Heart right ventricle (tissue), 16 donors: Measurements from ENCODE around the gene FAM149B1. TPM values are rescaled to one million over a fixed set of nuclear protein-coding genes. Genes with fewer than 3 reads are reported as not detected.

Experiments
- ATAC-seq, 8 donors: fragments of 200-7000 bp; cut with Tn5 transposase; one replicate each; pipeline ENCODE4 v1.9.1; 2020; ENCODE audit warnings: mild to moderate bottlenecking in 8 of 8, moderate library complexity in 8 of 8, moderate number of reproducible peaks in 1 of 8
- DNase-seq, 2 donors: peaks; one replicate each; pipeline ENCODE4 v3.0.0-alpha.2; 2020
- H3K27ac ChIP-seq, 10 donors: fragments of 200-600 bp; sonication (generic) in 2 of 10; one replicate each; pipeline versions ENCODE4 v1.5.0 to v1.8.0; 2020 to 2022; ENCODE audit warnings: mild to moderate bottlenecking in 3 of 10
- H3K27me3 ChIP-seq, 7 donors: fragments of 200-600 bp; one replicate each; pipeline ENCODE4 v1.8.0; 2021 to 2022; ENCODE audit warnings: mild to moderate bottlenecking in 2 of 7
- H3K36me3 ChIP-seq, 9 donors: fragments of 200-600 bp; sonication (generic) in 1 of 9; one replicate each; pipeline versions ENCODE4 v1.5.0 to v1.8.0; 2020 to 2022; ENCODE audit warnings: mild to moderate bottlenecking in 2 of 9
- H3K4me1 ChIP-seq, 9 donors: fragments of 200-600 bp; sonication (generic) in 1 of 9; one replicate each; pipeline versions ENCODE4 v1.5.0 to v1.8.0; 2020 to 2022; ENCODE audit warnings: mild to moderate bottlenecking in 4 of 9
- H3K4me3 ChIP-seq, 10 donors: fragments of 200-600 bp; sonication (generic) in 2 of 10; one replicate each; pipeline versions ENCODE4 v1.5.0 to v1.8.0; 2020 to 2022; ENCODE audit warnings: mild to moderate bottlenecking in 7 of 10, moderate library complexity in 2 of 10
- H3K9me3 ChIP-seq, 11 donors: fragments of 200-600 bp in 10 of 11; sonication (generic) in 2 of 11; one replicate each; pipeline versions ENCODE4 v1.5.0 to v1.8.0; 2013 to 2022; ENCODE audit warnings: mild to moderate bottlenecking in 2 of 11, control low read depth in 1 of 11, moderate library complexity in 1 of 11
- WGBS, 2 donors: extraction: QIAGEN DNeasy Blood & Tissue Kit; methylation state at CpG; one replicate each; pipeline ENCODE4 v1.1.7; 2013; ENCODE audit warnings: inconsistent platforms in 1 of 2; 5-methylcytosine and 5-hydroxymethylcytosine counted together
- intact Hi-C, 10 donors: fragments of 100-400 bp; cut with DNase I; formaldehyde crosslinking; loops; one replicate each; pipeline versions ENCODE4 v1.11.1 to v1.14.2; 2022
- polyA plus RNA-seq, 2 donors: library from polyadenylated mRNA; stranded (reverse); fragments of 200-250 nt; gene quantifications; one replicate each; pipeline ENCODE4 v1.2.3, GENCODE V29; 2013
- total RNA-seq, 10 donors: library from RNA; stranded (reverse); fragmentation: NEBNext Ultra II Directional in 3 of 10; extraction: Animal tissue kit (Norgen Biotek cat#: 25700) in 3 of 10; gene quantifications; one replicate each; pipeline versions ENCODE4 v1.2.1 to v1.2.4, GENCODE V29; 2021 to 2023
- TF ChIP-seq, protein P1 (sequence below), 9 donors: fragments of 200-600 bp; sonication (generic) in 2 of 9; IDR thresholded peaks; one replicate each; pipeline versions ENCODE4 v1.5.0 to v1.8.0; 2021 to 2022; ENCODE audit warnings: antibody characterized with exemption in 9 of 9, mild to moderate bottlenecking in 5 of 9, moderate library complexity in 1 of 9
- donor health status: Arrhythmogenic right ventricular cardiomyopathy.
- donor health status: ischemic (EF 13 %, LVEDD 7.1; RV severe dilation, severe dysfunction).
- donor health status: healthy with polysubstance abuse.
- donor health status: DM: no; HTN: yes; CAD: no.
- donor health status: DM: no; HTN: no; CAD: no.
- donor health status: ischemic (EF 25% LVEDD 6.9; RV normal size, moderate dysfunction).
- donor health status: ischemic (EF 25% LVEDD 5.7; RV mildly dilated, moderate dysfunction).
- donor health status: healthy.
- donor health status: DM: yes; HTN: yes; CAD: no.
- donor health status: Ischemic cardiomyopathy.
- donor health status: ischemic (EF 35%, LVEDD 5.7; RV mildly dilated, moderate dysfunction).
- donor health status: nonischemic (EF 11% LVEDD 7.7; RV severe dilation, severe dysfunction).
- donor health status: DM: yes; HTN: yes; CAD: no.
- donor health status: PGD.
- donor health status: ischemic (EF 29% LVEDD 5.4; RV normal size, mild dysfunction).
- donor health status: nonischemic (EF 23%, LVEDD 6.1; RV moderate dilation, normal function).

The FAM149B1 gene
- total and polyA plus RNA-seq, 12 donors: 8.0 to 27.0 (median 16.7) TPM

DNA sequence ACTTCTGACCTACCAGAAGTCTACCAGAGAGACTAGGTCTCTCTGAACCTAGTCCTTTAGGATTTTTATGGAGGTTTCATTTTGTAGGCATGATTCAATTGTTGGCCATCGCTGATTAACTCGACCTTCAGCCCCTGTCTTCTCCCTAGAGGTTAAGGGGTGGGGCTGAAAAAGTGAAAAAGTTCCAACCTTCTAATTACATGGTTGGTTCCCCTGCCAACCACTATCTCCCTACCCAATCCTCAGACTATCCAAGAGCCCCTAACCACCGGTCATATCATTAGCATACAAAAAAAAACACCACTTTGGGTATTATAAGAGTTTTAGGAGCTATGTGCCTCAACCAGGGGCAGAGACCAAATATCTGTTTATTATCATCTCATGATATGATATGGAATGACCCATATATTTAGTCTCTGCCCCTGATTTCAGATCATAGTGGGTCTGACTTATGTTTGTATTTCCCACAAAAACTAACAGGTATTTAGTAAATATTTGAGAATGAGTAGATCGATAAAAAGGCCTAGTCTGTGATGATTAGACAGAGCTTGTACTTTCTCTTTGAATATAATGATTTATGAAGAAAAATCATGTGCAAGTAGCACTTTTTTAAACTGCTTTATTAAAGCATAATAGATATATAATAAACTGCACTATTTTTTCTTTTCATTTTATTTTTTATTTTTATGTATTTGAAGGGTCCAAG lies 43.3 kb downstream of the FAM149B1 start:
- Histone ChIP-seq H3K4me1 (peaks cover 0 to 5% (median 0%) of the 10 kb centered on the region in 9 donors), H3K36me3 (peaks cover 0 to 53% (median 0%) of the 10 kb centered on the region in 9 donors), H3K27ac (no peak overlapping the region), H3K9me3 (no peaks in the 10 kb centered on the region), H3K27me3 (no peaks in the 10 kb centered on the region), H3K4me3 (no peak overlapping the region)
- intact Hi-C loops: no loop called here
- ATAC-seq: no peak
- WGBS, 2 donors: 76 to 84% methylated on average over 4 of the region's 4 CpGs
- DNase-seq: no peak
- TF ChIP-seq, protein P1, sequence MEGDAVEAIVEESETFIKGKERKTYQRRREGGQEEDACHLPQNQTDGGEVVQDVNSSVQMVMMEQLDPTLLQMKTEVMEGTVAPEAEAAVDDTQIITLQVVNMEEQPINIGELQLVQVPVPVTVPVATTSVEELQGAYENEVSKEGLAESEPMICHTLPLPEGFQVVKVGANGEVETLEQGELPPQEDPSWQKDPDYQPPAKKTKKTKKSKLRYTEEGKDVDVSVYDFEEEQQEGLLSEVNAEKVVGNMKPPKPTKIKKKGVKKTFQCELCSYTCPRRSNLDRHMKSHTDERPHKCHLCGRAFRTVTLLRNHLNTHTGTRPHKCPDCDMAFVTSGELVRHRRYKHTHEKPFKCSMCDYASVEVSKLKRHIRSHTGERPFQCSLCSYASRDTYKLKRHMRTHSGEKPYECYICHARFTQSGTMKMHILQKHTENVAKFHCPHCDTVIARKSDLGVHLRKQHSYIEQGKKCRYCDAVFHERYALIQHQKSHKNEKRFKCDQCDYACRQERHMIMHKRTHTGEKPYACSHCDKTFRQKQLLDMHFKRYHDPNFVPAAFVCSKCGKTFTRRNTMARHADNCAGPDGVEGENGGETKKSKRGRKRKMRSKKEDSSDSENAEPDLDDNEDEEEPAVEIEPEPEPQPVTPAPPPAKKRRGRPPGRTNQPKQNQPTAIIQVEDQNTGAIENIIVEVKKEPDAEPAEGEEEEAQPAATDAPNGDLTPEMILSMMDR (IDR thresholded peaks at IDR 0.05): no peak

GRCh38 chr10:73215749-73216148 lies 47.8 kb downstream of the FAM149B1 start:
- Histone ChIP-seq H3K4me3 (no peak overlapping the region), H3K27me3 (no peaks in the 10 kb centered on the region), H3K36me3 (peaks cover 0 to 71% (median 16%) of the 10 kb centered on the region in 9 donors), H3K4me1 (no peaks in the 10 kb centered on the region), H3K27ac (no peak overlapping the region), H3K9me3 (no peaks in the 10 kb centered on the region)
- intact Hi-C loops: no loop called here
- WGBS, 2 donors: 98 to 99% methylated on average over 1 of the region's 1 CpG
- DNase-seq (no peak), ATAC-seq (no peak)
- TF ChIP-seq, protein P1 (IDR thresholded peaks at IDR 0.05): no peak

DNA sequence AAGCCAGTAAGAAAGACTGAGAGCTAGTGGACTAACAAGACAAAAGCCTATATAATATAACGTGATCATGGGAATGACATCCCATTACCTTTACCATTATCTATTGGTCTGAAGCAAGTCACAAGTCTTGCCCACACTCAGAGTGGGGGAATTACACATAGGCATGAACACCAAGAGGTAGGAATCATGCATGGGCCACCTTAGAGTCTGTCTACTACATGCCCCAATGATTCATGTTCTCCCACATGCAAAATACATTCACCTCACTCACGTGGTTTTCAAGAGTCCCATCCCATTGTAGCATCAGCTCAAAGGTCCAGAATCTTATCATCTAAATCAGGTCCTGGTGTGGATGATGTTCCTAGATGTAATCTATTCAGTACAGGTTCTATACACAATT lies 49.7 kb downstream of the FAM149B1 start:
- peaks cover 0 to 60% (median 16%) of the 10 kb centered on the region in 9 donors for H3K36me3 ChIP-seq
- intact Hi-C loops: no loop called here
- 91 to 96% methylated on average over 2 of the region's 2 CpGs for WGBS, 2 donors

GRCh38 chr10:73218431-73219191 lies 50.7 kb downstream of the FAM149B1 start:
- Histone ChIP-seq H3K4me3 (no peak overlapping the region), H3K27me3 (no peaks in the 10 kb centered on the region), H3K4me1 (no peaks in the 10 kb centered on the region), H3K36me3 (peaks cover 0 to 61% (median 16%) of the 10 kb centered on the region in 9 donors), H3K27ac (no peak overlapping the region), H3K9me3 (no peaks in the 10 kb centered on the region)
- intact Hi-C loops: no loop called here
- no peak for DNase-seq
- ATAC-seq: no peak
- TF ChIP-seq, protein P1 (IDR thresholded peaks at IDR 0.05): peak in 2 of 9 donors; percentile 14 to 41
- WGBS, 2 donors: 93 to 96% methylated on average over 2 of the region's 2 CpGs

More for the DNA sequence above, 49.7 kb downstream of the FAM149B1 start:
- no peaks in the 10 kb centered on the region for H3K4me1 ChIP-seq
- no peak overlapping the region for H3K27ac ChIP-seq
- H3K9me3 ChIP-seq: no peaks in the 10 kb centered on the region
- no peaks in the 10 kb centered on the region for H3K27me3 ChIP-seq
- DNase-seq: no peak
- no peak overlapping the region for H3K4me3 ChIP-seq
- TF ChIP-seq, protein P1 (IDR thresholded peaks at IDR 0.05): no peak
- ATAC-seq: no peak
